SU-DHL-6 (cell line): ENCODE measurements around the gene OTOGL.

ENCODE experiments used
- H2AFZ ChIP-seq: fragments of 200-600 bp; sonication (generic); 2 replicates; pipeline ENCODE4 v1.6.1; 2014; ENCODE audit warnings: low read depth, mild to moderate bottlenecking, moderate library complexity, mixed read lengths, antibody characterized with exemption, low read length; ENCODE audit not compliant: severe bottlenecking
- H3F3A ChIP-seq: fragments of 200-600 bp; shearing (Covaris generic); 2 replicates; pipeline ENCODE4 v1.6.0; 2016; ENCODE audit warnings: antibody characterized with exemption, mild to moderate bottlenecking; ENCODE audit not compliant: insufficient read depth
- H3K27ac ChIP-seq: fragments of 200-600 bp; sonication (generic); 2 replicates; pipeline ENCODE4 v1.5.1; 2016; ENCODE audit warnings: low read depth, mild to moderate bottlenecking, low read length, moderate library complexity, mixed read lengths
- H3K27me3 ChIP-seq: fragments of 200-600 bp; sonication (generic), shearing (Covaris generic); 2 replicates; pipeline ENCODE4 v1.6.0; 2014; ENCODE audit warnings: mild to moderate bottlenecking, low read length
- H3K36me3 ChIP-seq: fragments of 200-600 bp; sonication (generic); 2 replicates; pipeline ENCODE4 v1.6.1; 2014; ENCODE audit warnings: mild to moderate bottlenecking, low read length, mixed read lengths
- H3K4me2 ChIP-seq: fragments of 300-600, 200-600 bp; shearing (Covaris generic), sonication (generic); 2 replicates; pipeline ENCODE4 v1.6.0; 2014; ENCODE audit warnings: low read length, low read depth, mild to moderate bottlenecking; ENCODE audit not compliant: poor library complexity, severe bottlenecking
- H3K4me3 ChIP-seq: fragments of 200-600 bp; sonication (generic); 2 replicates; pipeline ENCODE4 v1.5.1; 2014; ENCODE audit warnings: antibody characterized with exemption, low read length, mild to moderate bottlenecking, mixed read lengths; ENCODE audit not compliant: insufficient read depth, poor library complexity, severe bottlenecking
- H3K79me2 ChIP-seq: fragments of 200-600 bp; sonication (generic); 2 replicates; pipeline ENCODE4 v1.6.1; 2014; ENCODE audit warnings: mild to moderate bottlenecking, low read length, moderate library complexity; ENCODE audit not compliant: insufficient read depth
- H3K9ac ChIP-seq: fragments of 200-600 bp; sonication (generic); 2 replicates; pipeline ENCODE4 v1.7.0; 2014; ENCODE audit warnings: mild to moderate bottlenecking, low read length
- H3K9me2 ChIP-seq: fragments of 200-600 bp; sonication (generic); replicated peaks from 2 replicates; pipeline ENCODE4 v1.6.1; 2014; ENCODE audit warnings: low read length; ENCODE audit not compliant: insufficient read depth
- H3K9me3 ChIP-seq: fragments of 200-600 bp; sonication (generic); 2 replicates; pipeline ENCODE4 v1.6.1; 2014; ENCODE audit warnings: low read length, mixed read lengths; ENCODE audit not compliant: insufficient read depth
- H4K20me1 ChIP-seq: fragments of 200-600 bp; sonication (generic); 2 replicates; pipeline ENCODE4 v1.6.1; 2014; ENCODE audit warnings: low read depth, mild to moderate bottlenecking, antibody characterized with exemption, low read length, moderate library complexity, mixed read lengths
- EZH2phosphoT487 ChIP-seq: fragments of 200-600 bp; sonication (generic), shearing (Covaris generic); conservative IDR thresholded peaks from 2 replicates; pipeline ENCODE4 v1.6.1; 2018; ENCODE audit warnings: mild to moderate bottlenecking, antibody characterized with exemption, low read length, moderate library complexity, mixed read lengths
- TF ChIP-seq, protein P1 (sequence below): fragments of 200-600 bp; sonication (generic); IDR thresholded peaks from one replicate; pipeline ENCODE4 v1.5.1; 2017; ENCODE audit warnings: antibody characterized with exemption, mild to moderate bottlenecking, low read length, moderate library complexity; ENCODE audit not compliant: insufficient read depth, poor library complexity, severe bottlenecking

The OTOGL gene

DNA sequence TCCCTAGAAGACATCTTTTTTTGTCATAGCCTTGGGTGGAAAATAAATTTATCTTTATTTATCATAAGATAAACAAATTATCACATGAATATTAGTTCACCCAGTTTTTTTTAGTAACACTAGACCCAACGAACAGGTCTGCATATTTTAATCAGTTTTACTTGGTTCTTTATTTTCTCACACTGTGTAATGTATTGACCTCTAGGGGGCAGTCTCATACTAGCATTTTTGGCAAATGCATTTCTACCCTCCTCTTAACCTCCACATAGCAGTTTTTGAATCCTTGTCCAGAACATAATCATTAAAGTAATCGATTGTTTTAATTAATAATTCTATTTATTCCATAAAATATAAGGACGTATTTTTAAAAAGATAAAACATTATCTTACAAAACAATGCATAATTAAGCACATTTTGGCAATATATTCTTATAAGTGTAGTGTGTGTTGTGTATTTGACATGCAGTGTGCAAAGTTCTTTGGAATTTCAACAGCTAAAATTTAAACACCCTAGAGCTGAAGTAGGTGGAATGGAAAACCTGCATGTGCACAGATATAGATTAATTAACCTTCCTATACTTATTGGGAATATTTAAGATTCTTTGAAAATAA is 313.1 kb downstream of the OTOGL start:
- no peaks in the 10 kb centered on the region for H3K79me2 ChIP-seq
- H3K27ac ChIP-seq, result no peak overlapping the region
- H3K9ac ChIP-seq, result no peak overlapping the region
- no peaks in the 10 kb centered on the region for H3K9me2 ChIP-seq
- no peak overlapping the region for H3K4me3 ChIP-seq
- TF ChIP-seq EZH2phosphoT487, result no peak
- TF ChIP-seq, protein P1, sequence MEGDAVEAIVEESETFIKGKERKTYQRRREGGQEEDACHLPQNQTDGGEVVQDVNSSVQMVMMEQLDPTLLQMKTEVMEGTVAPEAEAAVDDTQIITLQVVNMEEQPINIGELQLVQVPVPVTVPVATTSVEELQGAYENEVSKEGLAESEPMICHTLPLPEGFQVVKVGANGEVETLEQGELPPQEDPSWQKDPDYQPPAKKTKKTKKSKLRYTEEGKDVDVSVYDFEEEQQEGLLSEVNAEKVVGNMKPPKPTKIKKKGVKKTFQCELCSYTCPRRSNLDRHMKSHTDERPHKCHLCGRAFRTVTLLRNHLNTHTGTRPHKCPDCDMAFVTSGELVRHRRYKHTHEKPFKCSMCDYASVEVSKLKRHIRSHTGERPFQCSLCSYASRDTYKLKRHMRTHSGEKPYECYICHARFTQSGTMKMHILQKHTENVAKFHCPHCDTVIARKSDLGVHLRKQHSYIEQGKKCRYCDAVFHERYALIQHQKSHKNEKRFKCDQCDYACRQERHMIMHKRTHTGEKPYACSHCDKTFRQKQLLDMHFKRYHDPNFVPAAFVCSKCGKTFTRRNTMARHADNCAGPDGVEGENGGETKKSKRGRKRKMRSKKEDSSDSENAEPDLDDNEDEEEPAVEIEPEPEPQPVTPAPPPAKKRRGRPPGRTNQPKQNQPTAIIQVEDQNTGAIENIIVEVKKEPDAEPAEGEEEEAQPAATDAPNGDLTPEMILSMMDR, result peak; percentile 50
- H3K36me3 ChIP-seq, result no peaks in the 10 kb centered on the region
- H3F3A ChIP-seq, result no peaks in the 10 kb centered on the region
- no peaks in the 10 kb centered on the region for H3K9me3 ChIP-seq
- H3K27me3 ChIP-seq, result no peaks in the 10 kb centered on the region
- H3K4me2 ChIP-seq, result no peak overlapping the region
- H4K20me1 ChIP-seq, result no peaks in the 10 kb centered on the region
- no peak overlapping the region for H2AFZ ChIP-seq

DNA sequence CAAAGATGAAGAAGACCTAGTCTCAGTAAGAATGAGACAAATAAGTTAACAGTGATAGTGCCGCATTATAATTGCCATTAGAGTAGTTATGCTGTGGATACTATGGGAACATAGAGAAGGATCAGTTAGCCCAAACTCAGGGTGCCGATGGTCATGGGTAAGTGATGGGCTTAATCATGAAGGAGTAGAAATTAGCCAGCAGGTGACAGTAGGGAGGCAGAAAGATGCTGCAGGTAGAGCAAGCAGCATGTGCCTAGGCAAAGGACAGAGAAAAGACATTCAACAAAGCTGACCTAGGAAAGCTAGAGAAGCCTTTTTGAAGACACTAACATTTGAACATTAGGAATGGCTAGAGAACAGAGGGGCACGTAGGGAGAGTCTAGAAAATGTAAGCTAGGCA is 314.1 kb downstream of the OTOGL start:
- H3K4me3 ChIP-seq, result no peak overlapping the region
- H3K36me3 ChIP-seq, result no peaks in the 10 kb centered on the region
- no peak overlapping the region for H3K9ac ChIP-seq
- no peaks in the 10 kb centered on the region for H3K9me2 ChIP-seq
- no peak overlapping the region for H3K27ac ChIP-seq
- no peak overlapping the region for H3K4me2 ChIP-seq
- H3F3A ChIP-seq, result no peaks in the 10 kb centered on the region
- no peaks in the 10 kb centered on the region for H4K20me1 ChIP-seq
- no peaks in the 10 kb centered on the region for H3K9me3 ChIP-seq
- H3K27me3 ChIP-seq, result no peaks in the 10 kb centered on the region
- no peak overlapping the region for H2AFZ ChIP-seq
- TF ChIP-seq, protein P1, result no peak
- no peak for TF ChIP-seq EZH2phosphoT487
- H3K79me2 ChIP-seq, result no peaks in the 10 kb centered on the region

DNA sequence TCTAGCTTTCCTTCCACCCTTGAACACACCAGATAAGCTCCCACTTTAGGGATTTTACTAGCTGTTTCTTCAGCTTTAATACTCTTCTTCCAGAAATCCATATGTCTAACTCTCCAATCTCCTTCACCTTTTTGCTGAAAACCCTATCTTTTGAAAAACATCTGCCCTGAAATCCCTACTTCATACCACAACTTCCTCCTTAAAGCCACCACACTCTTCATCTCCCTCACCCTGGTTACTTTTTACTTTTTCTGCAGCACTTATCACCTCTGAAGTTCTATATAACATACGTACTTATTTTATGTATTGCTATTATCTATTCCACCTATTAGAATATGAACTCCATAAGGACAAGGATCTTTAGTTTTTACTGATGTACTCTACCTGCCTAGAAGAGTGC is 316.1 kb downstream of the OTOGL start:
- Histone ChIP-seq H3K27me3 (no peaks in the 10 kb centered on the region), H4K20me1 (no peaks in the 10 kb centered on the region), H3K9ac (no peak overlapping the region), H3K4me3 (no peak overlapping the region), H3F3A (no peaks in the 10 kb centered on the region), H3K36me3 (no peaks in the 10 kb centered on the region), H2AFZ (no peak overlapping the region), H3K27ac (no peak overlapping the region), H3K79me2 (no peaks in the 10 kb centered on the region), H3K9me3 (no peaks in the 10 kb centered on the region), H3K4me2 (no peak overlapping the region), H3K9me2 (no peaks in the 10 kb centered on the region)
- TF ChIP-seq, protein P1, result no peak
- TF ChIP-seq EZH2phosphoT487, result no peak
